ENCODE measurements around the gene MYO5B.

Gene MYO5B

DNA sequence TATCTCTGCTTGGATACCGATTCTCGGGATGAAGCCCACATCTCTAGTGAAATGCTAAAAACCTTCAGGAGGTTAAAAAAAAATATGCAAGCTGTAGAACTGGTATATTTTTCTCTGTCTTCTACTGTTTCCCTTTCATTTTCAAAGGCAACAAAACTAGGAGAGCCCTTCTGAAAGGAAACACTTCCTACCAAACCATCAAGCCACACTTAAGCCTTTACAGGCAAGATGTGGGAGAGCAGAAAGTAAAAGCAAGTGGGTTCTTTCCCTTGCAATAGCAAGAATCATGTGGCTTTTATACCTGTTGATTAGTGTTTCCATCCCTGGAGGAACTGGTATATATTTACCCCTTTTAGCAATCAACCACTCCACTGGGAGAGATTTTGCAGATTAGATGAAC, 233.7 kb downstream of the MYO5B start:
- no peak overlapping the region for H3K27ac ChIP-seq
- no peaks in the 10 kb centered on the region for H3K36me3 ChIP-seq (ENCODE audit: insufficient read depth)
- H3K79me2 ChIP-seq (ENCODE audit: insufficient read depth, low read depth): no peaks in the 10 kb centered on the region
- TF ChIP-seq, protein P1, sequence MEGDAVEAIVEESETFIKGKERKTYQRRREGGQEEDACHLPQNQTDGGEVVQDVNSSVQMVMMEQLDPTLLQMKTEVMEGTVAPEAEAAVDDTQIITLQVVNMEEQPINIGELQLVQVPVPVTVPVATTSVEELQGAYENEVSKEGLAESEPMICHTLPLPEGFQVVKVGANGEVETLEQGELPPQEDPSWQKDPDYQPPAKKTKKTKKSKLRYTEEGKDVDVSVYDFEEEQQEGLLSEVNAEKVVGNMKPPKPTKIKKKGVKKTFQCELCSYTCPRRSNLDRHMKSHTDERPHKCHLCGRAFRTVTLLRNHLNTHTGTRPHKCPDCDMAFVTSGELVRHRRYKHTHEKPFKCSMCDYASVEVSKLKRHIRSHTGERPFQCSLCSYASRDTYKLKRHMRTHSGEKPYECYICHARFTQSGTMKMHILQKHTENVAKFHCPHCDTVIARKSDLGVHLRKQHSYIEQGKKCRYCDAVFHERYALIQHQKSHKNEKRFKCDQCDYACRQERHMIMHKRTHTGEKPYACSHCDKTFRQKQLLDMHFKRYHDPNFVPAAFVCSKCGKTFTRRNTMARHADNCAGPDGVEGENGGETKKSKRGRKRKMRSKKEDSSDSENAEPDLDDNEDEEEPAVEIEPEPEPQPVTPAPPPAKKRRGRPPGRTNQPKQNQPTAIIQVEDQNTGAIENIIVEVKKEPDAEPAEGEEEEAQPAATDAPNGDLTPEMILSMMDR (conservative IDR thresholded peaks at IDR 0.05; ENCODE audit: low read depth, low read length): no peak
- no peak overlapping the region for H2AFZ ChIP-seq (ENCODE audit: low read depth)
- H3K9ac ChIP-seq: no peak overlapping the region
- no peaks in the 10 kb centered on the region for H3K27me3 ChIP-seq (ENCODE audit: insufficient read depth, low read depth)
- H3K4me2 ChIP-seq: no peak overlapping the region
- no peak overlapping the region for H3K4me3 ChIP-seq (IDR thresholded peaks at IDR 0.05; ENCODE audit: insufficient read depth, low read depth, low read length)
- H4K20me1 ChIP-seq (ENCODE audit: insufficient read depth): no peaks in the 10 kb centered on the region
- no peaks in the 10 kb centered on the region for H3K4me1 ChIP-seq (ENCODE audit: low read depth, poor library complexity, severe bottlenecking)

DNA sequence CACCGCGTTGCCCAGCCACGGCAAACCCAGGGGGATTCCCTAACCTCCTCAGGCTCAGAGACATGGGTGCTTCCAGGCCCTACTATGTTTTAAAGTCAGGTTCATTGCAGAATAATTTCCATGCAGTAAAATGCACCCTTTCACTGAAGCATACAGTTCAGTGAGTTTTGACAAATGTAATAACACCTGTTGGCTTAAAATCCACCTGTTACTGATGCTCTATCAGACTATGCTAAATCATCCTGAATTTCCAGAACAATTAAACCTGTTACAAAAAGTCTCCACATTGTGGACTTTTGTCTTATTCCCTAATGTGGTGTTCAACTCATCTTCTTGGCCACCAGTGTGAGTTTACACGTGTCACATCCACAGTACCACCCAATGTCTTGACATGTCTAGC, 234.6 kb downstream of the MYO5B start:
- no peaks in the 10 kb centered on the region for H3K4me1 ChIP-seq (ENCODE audit: low read depth, poor library complexity, severe bottlenecking)
- no peaks in the 10 kb centered on the region for H3K79me2 ChIP-seq (ENCODE audit: insufficient read depth, low read depth)
- no peak overlapping the region for H3K27ac ChIP-seq
- H3K4me3 ChIP-seq (IDR thresholded peaks at IDR 0.05; ENCODE audit: insufficient read depth, low read depth, low read length): no peak overlapping the region
- H3K9ac ChIP-seq: no peak overlapping the region
- no peaks in the 10 kb centered on the region for H3K36me3 ChIP-seq (ENCODE audit: insufficient read depth)
- no peaks in the 10 kb centered on the region for H3K27me3 ChIP-seq (ENCODE audit: insufficient read depth, low read depth)
- H3K4me2 ChIP-seq: no peak overlapping the region
- TF ChIP-seq, protein P1 (conservative IDR thresholded peaks at IDR 0.05; ENCODE audit: low read depth, low read length): no peak
- H2AFZ ChIP-seq (ENCODE audit: low read depth): no peak overlapping the region
- no peaks in the 10 kb centered on the region for H4K20me1 ChIP-seq (ENCODE audit: insufficient read depth)

DNA sequence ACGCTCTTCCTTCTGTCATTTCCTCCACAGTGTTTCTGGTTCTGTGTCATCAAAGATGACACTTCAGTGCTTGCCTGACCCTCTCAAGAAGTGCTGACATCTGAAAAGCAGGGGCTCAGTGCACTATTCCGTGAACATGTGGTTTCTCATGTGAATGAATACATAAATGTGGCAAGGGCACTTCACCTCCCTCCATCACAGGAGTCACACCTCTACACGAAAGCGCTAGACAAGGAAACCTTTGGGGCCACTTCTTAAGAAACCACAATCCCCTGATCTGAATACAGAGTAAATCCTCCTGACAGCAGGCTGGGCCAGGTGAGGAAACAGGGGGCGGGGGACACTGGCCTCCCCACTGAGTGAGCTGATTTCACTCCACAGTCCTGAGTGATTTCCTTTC, 235.8 kb downstream of the MYO5B start:
- Histone ChIP-seq H4K20me1 (ENCODE audit: insufficient read depth) (no peaks in the 10 kb centered on the region), H2AFZ (ENCODE audit: low read depth) (no peak overlapping the region), H3K4me1 (ENCODE audit: low read depth, poor library complexity, severe bottlenecking) (no peaks in the 10 kb centered on the region), H3K79me2 (ENCODE audit: insufficient read depth, low read depth) (no peaks in the 10 kb centered on the region), H3K27ac (no peak overlapping the region), H3K27me3 (ENCODE audit: insufficient read depth, low read depth) (no peaks in the 10 kb centered on the region), H3K9ac (no peak overlapping the region), H3K36me3 (ENCODE audit: insufficient read depth) (no peaks in the 10 kb centered on the region), H3K4me2 (no peak overlapping the region), H3K4me3 (IDR thresholded peaks at IDR 0.05; ENCODE audit: insufficient read depth, low read depth, low read length) (no peak overlapping the region)
- TF ChIP-seq, protein P1 (conservative IDR thresholded peaks at IDR 0.05; ENCODE audit: low read depth, low read length): no peak

DNA sequence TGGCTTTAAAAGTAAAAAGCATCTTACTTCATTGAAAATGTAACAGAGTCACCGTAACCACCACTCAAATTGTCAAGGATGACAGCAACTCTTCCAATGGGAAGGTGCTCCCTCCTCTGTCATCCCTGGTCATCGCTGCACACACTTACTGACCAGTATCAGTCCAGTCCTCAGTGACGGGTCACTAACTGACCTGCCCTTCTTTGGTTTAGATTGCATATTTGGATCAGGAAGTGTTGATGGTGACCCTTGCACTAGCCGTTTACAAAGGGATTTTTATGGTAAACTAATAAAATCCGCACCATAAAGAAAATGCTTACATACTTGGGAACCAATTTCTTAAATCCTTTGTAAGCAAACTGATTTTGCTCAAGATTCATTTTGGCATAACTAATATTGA, 239.7 kb downstream of the MYO5B start:
- TF ChIP-seq, protein P1 (conservative IDR thresholded peaks at IDR 0.05; ENCODE audit: low read depth, low read length): no peak
- Histone ChIP-seq H3K79me2 (ENCODE audit: insufficient read depth, low read depth) (no peaks in the 10 kb centered on the region), H2AFZ (ENCODE audit: low read depth) (no peak overlapping the region), H3K4me3 (IDR thresholded peaks at IDR 0.05; ENCODE audit: insufficient read depth, low read depth, low read length) (no peak overlapping the region), H4K20me1 (ENCODE audit: insufficient read depth) (no peaks in the 10 kb centered on the region), H3K27me3 (ENCODE audit: insufficient read depth, low read depth) (no peaks in the 10 kb centered on the region), H3K4me1 (ENCODE audit: low read depth, poor library complexity, severe bottlenecking) (no peaks in the 10 kb centered on the region), H3K36me3 (ENCODE audit: insufficient read depth) (no peaks in the 10 kb centered on the region), H3K4me2 (no peak overlapping the region), H3K27ac (no peak overlapping the region), H3K9ac (no peak overlapping the region)

DNA sequence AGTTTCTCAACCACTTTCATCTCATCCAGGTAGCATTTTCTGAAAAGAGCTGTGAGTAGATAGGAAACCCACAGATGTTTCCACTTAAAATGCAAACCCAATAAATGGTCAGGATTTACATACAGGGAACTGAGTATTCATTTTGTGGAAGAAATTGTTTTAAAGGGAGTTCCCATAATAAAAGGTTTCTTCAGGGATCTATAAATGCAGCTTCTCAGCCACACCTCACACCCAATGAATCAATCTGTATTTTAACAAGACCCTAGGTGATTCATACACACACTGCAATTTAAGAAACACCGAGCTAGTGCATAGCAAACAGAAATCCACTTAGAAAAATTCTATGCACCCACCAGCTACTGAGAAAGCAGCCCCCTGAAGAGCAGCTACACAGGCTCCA, 241.6 kb downstream of the MYO5B start:
- Histone ChIP-seq H3K27me3 (ENCODE audit: insufficient read depth, low read depth) (no peaks in the 10 kb centered on the region), H3K9ac (no peak overlapping the region), H4K20me1 (ENCODE audit: insufficient read depth) (no peaks in the 10 kb centered on the region), H3K27ac (no peak overlapping the region), H3K79me2 (ENCODE audit: insufficient read depth, low read depth) (no peaks in the 10 kb centered on the region), H3K4me1 (ENCODE audit: low read depth, poor library complexity, severe bottlenecking) (no peaks in the 10 kb centered on the region), H3K4me3 (IDR thresholded peaks at IDR 0.05; ENCODE audit: insufficient read depth, low read depth, low read length) (no peak overlapping the region), H3K36me3 (ENCODE audit: insufficient read depth) (no peaks in the 10 kb centered on the region), H3K4me2 (no peak overlapping the region), H2AFZ (ENCODE audit: low read depth) (no peak overlapping the region)
- TF ChIP-seq, protein P1 (conservative IDR thresholded peaks at IDR 0.05; ENCODE audit: low read depth, low read length): no peak
